HG02852 (cell line): ENCODE results near the gene NTRK3.

Source experiments
- ATAC-seq: cut with Tn5 transposase; IDR thresholded peaks from one replicate; pipeline ENCODE4 v1.9.1; 2021; ENCODE audit warnings: mild to moderate bottlenecking, moderate library complexity; ENCODE audit not compliant: unreplicated experiment

Gene NTRK3

DNA sequence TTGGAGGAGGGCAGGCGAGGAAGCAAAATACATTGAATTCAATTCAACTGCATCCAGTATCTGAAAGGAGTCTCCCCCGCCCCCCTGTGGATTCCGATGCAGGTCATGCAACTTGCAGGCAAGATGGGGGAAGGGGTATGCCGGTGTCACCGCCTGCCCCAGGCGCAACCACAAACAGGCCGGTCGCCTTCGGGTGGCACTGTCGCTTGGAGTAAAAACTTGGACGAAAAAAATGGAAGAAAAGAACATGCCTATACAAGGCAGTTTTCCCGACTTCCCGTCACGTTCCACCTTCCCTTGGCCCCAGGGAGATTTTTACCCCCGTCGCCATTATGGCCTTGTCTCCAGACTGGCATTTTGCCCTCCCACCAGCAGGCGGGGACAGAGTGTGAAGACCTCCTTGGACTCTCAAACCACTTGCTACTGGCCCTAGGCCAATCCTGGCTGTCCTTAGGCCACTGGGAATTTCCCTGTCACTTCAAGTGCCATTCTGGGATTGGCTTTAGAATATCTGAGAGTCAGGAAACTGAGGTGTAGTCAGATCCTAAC is 1.6 kb upstream of the NTRK3 start:
- no peak for ATAC-seq

DNA sequence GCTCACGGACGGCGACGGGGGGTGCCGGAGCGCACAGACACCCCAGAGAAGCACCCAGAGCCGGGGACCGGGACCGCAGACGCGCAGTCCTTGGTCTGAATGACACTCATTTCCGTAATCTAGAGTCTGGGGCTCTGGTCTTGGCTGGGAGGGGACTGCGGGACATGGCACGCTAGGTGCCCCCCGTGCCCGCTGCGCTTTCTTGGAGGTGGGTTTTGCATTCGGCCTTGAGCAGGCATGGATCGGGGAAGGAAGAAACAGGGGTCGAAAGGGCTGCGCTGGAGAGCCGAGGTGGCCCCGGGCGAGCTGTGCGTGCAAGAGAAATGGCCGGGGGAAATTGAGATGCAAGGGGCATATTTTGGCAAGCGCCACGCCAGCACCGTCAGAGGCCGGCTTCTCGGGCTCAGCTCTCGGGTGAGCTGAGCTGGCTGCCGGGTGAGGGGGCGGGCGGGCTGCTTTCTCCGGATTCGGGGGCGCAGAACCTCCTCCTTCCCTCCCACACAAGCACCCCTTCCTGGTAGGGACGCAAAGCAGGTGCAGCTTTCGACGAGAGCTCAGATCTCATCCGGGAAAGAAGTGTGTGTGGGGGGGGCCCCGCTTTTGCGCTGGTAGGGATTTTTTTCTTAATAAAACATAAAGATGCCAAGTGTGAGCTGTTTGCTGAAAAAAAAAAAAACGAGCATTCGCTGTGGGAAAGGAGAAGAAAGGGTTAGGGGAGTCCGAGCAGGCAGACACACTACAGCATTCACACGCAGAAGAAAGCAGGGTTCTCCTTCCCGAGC is 963 bp upstream of the NTRK3 start:
- ATAC-seq = no peak

DNA sequence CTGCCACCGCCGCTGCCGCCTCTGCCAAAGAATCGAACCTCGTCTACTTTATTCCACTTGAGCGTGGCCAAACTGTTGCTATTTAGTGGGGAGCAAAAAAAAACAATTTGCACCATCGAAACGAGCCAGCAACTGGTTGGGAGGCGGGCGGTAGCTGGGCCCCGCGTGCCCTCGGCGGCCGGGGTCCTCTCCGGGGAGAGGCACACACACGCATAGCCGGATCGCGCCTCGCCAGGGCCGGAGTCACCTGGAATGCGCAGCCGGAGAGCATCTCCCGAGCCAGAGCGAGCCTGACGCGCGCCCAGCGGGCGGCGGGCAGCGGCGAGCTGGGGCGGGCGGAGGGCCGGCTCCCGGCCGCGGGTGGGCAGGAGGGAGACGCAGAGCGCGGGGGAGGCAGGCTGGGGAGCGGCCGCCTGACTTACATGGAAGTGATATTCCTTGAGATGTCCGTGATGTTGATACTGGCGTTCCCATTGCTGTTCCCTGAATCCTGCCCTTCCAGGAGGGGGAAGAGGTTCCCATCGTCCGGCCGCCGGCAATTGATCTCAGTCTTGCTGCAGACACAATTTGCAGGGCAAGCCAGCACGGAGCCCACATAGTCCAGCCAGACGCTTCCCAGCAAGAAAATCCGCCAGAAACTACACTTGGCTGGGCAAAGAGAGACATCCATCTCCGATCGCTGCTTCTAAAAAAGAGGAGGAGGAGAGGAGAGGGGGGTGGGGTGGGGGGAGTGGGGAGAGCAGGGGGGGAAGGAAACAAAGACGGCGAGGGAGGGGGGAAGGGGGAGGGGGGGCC is 858 bp downstream of the NTRK3 start:
- no peak for ATAC-seq

DNA sequence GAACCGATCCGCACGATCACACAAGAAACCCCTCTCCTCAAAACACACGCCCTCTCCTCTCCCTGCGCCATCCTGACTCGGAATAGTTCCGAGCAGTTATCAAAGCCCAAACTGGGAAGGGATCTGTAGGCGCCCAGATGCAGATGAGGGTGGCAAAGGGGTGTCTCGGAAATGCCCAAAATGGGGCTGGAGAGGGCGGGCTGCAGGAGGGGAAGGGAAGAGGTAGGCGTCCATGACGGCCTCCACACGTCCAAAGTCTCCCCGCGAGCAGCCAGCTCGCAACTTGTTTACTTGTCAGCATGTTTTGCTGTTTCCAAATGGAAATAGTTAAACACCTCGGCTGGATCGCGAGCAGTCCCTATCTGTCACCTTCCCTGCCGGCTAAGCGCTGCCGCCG is 1.5 kb downstream of the NTRK3 start:
- ATAC-seq = no peak

DNA sequence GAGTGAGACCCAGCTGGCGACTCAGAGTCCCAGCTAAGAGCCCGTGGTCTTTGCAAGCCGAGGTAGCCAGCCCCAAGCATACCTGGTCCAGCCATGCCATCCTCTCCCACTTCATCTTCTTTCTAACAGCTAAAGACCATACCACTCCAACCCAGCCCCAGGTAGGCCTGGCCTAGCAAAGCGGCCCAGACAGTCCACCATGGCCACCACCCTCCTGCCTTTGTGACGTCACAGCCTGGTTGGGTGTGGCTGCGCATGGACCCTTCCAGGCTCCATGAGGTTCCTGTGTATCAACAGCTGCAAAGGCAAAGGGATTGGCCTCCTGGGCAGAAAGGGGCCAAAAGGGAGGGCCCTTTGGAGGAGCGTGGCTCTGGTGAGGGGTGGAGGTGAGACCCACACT is 4.1 kb downstream of the NTRK3 start:
- no peak for ATAC-seq

DNA sequence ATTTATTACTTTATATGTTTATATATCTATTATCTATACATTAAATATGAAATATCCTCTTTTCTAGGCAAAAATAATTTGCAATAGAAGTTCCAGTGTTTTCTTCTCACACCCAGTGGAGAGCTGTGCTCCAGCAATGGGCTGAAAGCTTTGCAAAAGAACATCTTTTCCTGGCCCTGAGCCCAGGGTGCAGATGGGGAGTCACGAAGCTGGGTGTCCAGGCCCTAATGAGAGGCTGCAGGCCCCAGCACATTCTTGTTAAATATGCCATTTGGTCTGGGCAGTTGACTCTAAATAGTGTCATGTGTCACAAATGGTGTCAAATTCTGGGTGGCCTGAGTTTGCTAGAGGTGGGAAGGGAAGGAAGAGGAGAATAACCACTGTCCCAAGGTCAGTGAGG is 5.7 kb downstream of the NTRK3 start:
- no peak for ATAC-seq

DNA sequence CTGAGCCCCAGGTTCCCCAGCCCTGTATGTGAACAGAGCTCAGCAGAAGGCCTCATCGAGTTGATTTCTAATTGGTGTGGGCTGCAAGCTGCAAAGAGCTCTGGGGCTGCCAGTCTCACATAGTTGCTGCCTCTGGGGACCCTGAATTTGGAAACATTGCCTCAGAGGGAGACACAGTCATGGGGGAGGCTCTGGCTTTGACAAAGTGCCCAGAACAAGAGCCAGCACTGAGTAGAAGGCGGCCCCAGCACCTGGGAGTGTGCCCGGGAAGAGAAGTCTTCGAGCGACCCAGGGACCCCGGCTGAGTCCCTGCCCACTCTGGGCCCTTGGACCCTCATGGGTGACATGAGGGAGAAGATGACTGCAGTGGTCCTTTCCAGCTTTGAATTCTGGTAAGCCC is 7.3 kb downstream of the NTRK3 start:
- ATAC-seq = no peak

DNA sequence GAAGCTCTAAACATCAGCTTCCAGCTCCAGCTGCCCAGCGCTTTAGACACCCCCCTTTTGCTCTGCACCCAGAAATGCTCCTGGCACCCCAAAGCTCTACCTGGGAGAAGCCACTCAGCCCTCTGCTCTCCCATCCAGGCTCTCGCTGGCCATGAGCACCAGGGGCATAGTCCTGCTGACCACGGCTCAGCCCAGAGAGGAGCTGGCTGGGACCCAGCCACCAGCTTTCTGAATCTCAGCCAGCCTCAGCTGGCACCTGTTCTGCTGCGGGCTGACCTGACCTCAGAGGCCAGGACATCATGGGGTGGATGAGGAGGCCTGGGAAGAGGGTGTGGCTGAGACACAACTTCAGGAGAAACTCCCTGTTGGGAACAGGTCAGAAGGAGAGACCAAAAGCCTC is 8.6 kb downstream of the NTRK3 start:
- no peak for ATAC-seq

DNA sequence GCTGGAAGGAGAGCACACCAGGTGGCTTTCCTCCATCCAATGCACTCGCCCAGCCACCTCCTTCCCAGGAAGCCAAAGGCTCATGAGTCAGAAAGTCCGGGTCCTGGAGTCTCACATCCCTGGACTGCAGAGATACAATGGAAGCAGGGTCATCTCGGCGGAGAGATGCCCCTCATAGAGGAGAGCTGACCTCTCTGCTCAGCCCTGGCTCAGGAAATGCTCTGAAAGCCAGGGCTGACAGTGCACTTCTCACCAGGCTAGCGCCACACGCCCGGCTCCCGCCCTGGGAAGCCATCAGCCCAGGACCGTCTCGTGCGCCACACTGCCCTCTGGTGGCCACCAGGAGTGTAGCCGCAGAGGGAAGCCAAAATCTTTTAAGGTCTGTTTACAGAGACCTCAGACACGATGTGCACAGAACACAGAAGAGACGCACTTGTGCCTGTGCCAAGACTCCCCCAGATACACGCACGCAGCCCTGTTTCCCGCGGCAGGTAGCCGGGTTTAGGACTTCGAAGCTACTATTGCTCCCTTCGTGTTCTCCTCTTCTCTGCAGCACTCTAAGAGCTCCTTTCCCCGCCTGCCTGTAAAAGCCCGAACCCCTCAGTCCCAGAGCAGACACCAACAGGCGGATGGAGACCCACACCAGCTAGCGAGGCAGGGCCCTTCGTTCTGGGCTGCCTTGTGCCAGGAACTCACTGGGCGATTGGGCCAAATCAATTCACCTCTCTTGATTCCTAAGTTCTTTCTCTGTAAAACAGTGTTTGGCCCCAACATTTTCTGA is 9.7 kb downstream of the NTRK3 start:
- ATAC-seq = peak; percentile 86

DNA sequence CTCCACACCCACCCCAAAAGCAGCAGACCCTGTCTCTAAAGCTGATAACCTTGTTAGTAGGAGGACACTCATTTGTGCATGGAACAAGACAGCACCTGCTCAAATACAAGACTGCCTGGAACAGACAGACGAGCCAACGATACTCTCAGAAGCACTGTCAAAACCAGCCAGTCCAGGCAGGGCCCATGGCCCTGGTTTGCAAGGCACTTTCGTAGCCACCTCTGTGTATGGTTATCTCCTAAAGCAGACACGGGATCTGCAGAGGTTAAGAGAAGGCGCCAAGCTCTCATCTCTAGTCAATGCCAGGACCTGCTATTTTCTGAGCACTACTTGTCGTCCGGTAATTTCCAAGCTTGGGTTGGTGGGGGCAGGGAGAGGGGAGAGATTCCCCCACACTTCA is 10.5 kb downstream of the NTRK3 start:
- ATAC-seq = no peak

DNA sequence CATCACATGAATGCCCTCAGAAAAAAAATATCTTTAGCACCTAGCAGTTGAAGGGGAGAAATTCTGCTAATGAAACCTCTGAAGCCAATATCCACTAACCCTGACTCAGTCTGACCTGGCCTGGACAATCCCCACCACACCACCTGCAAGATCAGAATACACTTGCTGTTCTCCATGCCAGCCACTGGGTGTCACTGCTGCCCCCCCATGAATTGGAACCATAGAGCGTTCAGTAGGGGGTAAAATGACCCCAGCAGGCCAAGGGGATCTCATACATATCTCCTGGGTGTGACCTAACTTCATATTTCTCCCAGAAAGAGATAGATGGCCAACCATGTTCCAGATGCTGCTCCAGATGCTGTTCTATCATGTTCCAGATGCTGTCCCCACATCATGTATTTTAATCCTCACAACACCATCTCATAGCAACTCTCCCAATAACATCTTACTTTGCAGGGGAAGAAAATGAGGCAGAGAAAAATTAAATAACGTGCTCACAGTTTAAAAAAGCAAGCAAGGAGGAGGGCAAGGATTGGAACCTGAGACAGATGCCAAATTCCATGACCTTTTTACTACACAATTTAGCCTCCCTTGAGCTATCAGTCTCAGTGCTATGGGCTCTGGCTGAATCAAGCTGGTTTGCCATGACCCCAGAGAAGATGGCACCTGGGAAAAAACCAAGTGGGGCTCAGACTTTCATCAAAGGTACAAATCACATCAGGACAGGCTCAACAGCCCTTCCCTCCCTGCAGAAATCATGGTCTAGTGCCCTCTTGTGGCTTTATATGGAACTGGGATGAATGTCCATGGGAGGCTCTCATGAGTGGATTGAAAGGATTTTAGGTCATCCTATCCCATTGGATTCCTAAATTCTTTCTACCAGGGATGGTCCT is 12.4 kb downstream of the NTRK3 start:
- peak; percentile 46 for ATAC-seq

DNA sequence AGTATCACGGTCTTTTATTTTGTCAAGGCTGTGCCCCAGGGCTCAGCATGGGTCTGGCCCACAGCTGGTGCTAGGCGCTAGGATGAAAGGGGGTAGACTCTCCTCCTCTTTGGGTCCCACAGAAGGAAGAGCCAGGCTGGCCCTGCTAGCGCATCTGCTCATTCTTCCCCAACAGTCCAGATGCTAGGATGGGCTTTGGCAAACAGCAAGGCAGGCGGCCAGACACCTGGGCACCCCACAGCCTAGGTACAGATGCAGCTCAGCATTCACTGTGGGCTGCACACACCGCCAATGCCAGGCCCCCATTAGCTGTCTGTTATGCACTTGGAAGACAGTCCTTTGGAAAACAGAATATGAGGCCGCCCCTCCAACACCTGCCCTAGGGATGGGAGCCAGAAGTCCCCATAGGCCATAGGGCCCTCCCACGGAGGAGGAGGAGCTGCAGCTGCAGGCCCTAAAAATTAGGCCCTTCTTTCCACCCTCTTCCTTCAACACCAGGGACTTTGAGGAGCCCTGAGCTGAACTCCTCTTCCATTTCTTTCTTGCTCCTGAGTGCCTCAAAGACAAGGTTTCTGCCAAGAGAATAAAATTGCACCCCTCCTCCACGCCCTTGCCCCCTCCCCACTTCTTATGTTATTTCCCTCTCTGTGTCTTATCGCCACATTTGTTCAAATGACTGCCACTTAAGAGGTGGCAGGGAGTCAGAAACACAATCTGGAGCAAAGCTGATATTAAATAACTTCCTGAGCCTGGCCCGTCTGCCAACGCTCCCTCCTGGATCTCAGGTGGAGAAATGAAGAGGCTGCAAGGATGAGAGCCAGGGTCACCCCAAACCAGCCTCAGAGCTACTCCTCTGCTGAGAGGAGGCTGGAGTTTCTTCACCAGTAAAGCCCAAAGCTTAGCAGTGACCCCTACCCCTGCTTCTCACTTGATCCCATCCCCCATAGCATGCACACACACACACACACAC is 13.7 kb downstream of the NTRK3 start:
- ATAC-seq = no peak

DNA sequence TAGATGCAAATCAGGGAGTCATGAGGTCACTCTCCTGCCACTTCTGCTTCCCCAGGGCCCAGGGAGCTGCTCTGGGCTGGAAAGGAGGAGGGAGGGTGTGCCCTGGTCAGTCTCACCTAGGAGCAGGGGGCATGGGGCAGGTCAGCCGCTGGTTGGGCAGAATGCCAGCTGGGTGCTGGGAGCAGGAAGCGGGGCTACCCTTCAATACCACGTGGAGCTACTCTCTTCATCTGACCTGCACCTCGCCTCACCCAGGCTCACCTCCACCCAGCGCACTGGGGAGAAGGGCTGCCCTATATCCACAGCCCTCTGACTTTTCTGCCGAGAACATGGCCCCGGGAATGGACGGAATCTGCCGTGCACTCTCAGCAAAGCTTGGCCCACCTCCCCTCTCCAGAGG is 15.1 kb downstream of the NTRK3 start:
- no peak for ATAC-seq

DNA sequence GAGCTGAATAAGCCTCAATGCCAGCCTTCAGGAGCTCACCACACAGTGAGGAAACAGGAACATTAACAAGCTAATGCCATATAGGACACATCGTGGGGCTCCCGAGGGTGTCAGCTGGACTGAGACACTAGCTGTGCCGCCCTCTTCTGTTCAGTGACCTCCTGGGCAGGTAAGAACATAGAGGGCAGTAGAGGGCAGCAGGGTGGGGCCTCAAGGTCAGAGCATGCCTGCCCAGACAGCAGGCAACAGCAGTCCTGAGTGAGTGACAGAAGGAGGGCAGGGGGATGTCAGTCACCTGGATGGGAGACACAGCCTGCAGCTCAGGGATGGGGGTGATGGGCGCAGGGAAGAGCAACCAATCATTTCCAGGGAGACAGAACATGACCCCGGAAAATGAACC is 15.5 kb downstream of the NTRK3 start:
- ATAC-seq = no peak

DNA sequence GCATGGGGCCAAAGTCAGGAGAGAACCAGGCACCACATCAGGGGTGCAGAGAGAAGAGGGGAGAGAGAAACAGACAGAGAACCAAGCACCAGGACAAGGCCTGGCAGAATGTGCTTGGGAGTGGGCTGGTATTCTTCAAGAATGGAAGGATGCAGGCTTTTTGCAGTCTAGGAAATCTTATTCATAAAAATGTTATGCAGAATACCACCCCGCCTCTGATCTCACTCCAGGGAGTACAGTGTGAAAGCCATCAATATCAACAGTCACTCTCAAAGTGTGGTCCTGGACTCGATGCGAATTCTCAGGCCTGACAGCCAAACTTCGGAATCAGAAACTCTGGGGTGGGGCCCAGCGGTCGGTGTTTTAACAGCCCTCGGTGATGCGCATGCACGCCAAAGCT is 16.9 kb downstream of the NTRK3 start:
- no peak for ATAC-seq

DNA sequence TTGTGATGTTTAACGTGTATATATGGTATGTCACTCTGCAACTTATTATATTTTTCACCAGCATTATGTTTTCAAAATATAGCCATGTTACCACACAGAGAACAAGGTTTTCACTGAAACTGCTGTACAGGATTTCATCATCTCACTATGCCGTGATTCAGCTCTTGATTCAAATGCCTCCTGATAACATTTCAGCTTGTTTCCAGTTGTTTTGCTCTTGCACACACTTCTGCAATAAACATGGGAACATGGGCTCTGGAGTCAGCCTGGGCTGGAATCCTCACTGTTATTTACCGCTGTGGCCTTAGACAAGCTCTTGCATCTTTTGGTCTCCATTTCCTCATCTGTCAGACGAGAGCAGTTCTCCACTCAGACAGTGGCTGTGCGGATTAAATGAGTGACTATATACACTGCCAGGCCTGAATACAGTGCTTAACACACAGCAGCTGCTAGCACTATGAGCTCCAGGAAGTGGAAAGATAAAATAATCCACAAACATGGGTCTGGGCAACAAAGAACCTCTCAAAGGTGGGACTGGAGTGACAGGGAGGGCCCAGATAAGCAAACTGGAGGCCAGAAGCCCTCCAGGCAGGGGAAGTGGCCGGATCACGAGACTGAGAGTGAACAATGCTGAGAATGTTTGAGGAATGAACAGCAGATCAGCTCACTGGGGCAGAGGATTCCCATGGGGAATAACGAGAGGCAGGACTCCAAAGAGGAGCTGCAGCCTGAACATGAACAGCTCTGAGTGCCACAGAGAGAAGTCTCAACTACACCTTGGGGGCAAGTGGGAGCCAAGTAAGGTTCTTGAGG is 17.7 kb downstream of the NTRK3 start:
- no peak for ATAC-seq

DNA sequence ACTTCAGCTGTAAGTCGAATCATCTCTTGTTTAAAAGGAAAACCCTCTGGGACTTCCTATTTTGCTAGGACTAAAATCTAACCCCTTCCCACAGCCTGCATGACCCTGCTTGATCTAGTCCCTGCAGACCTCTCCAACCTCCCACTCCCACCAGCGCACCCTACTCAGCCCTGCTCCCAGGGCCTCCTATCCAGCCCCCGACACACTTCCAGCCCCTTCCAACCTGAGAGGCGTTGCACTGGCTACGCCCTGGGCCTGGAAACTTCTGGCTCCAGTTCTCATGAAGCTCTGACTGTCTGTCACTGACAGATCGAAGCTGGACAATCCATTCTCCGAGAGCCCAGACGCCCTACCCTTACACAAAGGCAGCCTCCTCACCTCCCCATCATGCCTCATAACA is 21.8 kb downstream of the NTRK3 start:
- no peak for ATAC-seq

DNA sequence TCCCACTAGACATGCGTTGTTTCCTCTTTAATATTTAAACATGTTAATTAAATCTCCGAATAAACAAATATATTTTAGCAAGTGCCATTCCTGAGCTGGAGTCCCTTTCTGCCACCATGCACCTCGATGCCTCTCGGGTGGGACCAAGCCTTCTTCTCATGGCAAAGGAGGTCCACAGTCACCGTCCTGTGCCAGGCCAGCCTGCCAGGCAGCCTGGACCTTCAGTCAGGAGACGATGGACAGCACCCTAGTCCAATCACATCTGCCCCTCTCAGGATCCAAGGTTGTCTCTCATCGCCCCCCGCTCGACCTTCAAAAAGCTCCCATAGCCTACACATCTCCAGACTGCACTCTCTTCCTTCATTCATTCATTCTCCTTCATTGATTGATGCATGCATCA is 22.6 kb downstream of the NTRK3 start:
- ATAC-seq = no peak
